SH-SY5Y (cell line): ENCODE measurements around the gene BZW1.

Source experiments
- GATA2 ChIP-seq: IDR thresholded peaks from 2 replicates; pipeline ENCODE4 v1.6.1; 2011; ENCODE audit warnings: mild to moderate bottlenecking, low read depth, low read length
- GATA3 ChIP-seq: IDR thresholded peaks from 2 replicates; pipeline ENCODE4 v1.6.1; 2011; ENCODE audit warnings: low read depth, mild to moderate bottlenecking, low read length, moderate library complexity

BZW1 gene

DNA sequence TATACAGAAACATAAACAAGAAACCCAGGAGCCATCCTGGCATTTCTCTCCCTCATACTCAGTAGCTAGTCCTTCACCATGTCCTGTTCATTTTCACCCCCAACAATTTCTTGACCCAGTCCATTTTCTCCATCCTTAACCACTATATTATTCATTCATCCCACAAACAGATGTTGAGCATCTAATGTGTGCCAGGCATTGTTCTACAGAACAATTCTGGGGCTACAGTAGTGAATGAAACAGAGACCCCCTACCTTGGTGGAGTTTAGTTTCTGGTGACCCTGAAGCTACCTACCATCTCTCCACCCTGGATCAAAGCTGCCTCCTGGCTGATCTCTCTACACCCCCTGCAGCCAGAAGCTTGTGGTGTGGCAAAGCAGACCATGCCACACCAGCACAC, 27.5 kb upstream of the BZW1 start:
- TF ChIP-seq GATA2 (no peak), GATA3 (no peak)

DNA sequence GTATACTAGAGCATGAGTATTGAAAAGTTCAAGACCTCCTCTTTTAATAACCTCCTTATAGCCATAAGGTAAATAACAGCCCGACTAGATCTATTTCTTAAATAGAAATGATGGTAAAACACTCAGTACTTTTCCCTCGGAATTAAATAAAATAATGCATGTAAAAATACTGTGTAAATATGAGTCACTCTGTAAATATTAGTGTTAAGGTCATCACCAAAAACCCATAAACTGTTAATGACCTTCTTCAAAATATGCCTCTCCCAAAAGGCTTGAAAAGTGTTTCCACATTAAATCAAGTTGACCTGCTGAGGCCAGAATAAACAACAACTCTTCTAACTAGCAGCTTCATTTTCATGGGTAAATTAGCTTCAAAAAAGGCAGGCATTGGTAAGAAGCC, 25.3 kb upstream of the BZW1 start:
- TF ChIP-seq GATA3 (no peak), GATA2 (no peak)

DNA sequence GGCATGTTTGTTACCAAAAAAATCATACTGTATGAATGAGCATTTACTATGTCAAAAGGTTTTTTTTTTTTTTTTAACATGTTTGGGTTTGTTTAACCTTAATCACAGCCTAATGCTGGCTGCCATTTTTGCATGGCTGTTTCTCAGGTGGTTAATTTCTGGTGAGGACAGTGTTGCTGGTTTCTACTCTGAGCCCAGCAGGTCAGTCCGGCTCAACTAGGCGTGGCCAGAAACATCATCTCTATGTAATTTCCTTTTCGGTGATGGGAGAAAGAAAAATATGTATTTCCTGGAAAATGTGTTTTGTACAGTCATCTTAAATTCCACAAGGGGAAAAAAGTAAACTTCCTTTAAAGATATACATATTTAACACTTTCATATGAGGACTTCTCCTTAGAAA, 24.9 kb upstream of the BZW1 start:
- TF ChIP-seq GATA2: no peak
- TF ChIP-seq GATA3: no peak

DNA sequence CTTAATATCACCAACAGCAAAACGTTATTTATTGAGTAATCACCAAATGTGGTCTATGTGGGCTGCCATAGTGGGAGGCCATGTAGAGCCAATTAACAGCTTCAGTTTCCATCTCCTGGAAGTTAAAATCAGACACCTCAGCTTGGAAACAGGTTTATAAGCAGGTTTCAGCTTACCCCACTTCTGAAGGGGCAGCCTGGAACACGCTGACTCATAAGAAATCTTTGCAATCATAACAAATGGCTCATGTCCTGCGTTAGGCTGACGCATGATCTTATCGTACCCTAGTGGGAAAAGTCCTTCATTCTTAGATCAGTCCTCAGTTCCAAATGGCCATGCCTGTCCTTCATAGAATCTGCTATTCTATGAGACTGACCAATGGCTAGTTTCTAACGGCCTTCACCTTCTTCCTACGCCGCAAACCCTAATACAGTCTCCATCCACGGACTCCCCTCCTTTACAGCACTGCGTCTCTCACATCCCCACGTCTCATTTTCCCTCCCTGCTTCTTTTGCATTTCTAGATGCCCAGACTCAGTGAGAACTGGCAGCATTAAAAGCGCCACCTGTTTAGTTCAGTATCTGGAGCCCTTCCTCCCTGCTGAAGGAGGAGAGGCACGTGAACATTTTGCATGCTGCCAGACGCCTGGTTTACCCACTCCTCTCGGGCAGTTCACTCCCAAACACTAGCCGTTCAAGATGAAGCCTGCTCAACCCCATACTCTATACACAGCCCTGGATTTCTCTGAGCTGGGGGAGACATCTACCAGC, 24.2 kb upstream of the BZW1 start:
- no peak for TF ChIP-seq GATA3
- TF ChIP-seq GATA2: no peak

DNA sequence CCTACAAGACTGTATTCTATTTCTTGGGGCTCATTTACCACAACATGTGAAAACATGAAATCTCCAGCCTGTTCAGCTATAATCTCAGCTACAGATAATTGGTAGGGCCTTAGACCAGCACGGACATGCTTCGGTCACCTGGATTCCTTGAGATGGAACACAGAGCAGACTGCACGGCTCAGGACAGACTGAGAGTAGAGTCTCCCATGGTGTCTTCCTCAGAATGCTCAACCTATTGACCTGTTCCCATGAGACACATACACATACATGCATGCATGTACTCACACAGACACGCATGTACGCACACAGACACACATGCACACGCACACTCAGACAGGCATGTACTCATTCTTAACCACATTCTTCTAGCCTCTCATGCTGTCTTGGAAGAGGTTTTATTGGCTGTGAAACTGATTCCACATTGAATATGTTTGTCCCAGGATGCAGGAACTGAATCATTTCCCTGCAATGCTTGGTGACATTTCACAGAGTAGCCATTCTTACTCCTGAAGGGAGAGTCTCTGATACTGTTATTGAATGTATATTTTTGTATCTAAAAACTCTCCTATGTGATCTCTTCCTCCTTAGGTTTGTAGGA, 23.5 kb upstream of the BZW1 start:
- no peak for TF ChIP-seq GATA2

DNA sequence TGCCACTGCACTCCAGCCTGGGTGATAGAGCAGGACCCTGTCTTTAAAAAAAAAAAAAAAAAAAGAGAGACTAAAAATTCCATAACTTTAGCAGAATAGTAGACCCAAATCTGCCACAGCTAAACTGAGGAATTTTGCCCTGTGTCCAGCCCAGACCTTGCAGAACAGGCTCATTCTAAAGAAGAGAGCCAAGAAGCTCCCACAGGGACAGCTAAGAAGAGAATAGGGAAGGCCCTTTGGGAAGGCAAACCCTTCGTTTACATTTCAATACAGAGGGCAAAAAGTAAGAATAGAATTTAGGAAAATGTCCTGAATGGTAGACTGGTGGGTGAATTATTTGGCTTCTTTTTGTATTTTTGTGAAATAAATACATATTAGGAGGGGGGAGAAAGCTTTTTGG, 21.5 kb upstream of the BZW1 start:
- TF ChIP-seq GATA2: no peak
- no peak for TF ChIP-seq GATA3

DNA sequence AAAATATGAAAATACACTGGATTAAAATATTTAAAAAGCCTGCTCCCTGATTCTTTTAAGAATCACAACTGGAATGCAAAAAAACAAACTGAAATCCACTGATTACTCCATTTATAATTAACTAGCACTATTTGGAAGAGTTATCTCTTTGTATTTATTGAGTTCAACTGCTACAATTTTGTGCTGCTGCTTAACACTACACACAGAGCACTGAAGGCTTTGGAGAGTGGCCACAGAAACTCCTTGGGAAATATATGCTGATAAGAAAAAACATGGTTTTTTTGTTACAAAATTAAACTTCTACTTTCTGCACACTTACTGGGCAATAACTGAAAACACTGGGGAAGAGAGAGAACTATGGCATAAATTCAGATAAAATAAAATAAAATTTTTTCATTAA, 19.8 kb upstream of the BZW1 start:
- no peak for TF ChIP-seq GATA2
- no peak for TF ChIP-seq GATA3

DNA sequence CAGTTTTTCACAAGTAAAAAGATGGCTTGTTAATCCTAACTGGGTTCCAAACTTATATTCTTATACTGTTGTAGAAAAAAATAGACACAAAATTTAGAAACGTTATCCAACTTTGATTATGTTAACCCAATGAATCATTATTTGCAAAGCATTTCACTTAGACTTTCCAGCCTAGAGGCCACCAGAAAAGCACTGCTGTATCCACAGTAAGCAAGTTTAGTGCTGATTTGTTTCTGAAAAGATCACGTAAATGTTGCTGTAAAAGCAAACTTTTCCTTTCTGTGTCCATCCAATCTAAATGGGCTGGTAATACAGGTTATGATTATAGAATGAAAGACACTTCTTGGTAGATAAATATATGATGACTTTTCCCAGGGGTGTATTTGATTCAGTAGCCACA, 17.6 kb upstream of the BZW1 start:
- TF ChIP-seq GATA3: no peak
- TF ChIP-seq GATA2: no peak

DNA sequence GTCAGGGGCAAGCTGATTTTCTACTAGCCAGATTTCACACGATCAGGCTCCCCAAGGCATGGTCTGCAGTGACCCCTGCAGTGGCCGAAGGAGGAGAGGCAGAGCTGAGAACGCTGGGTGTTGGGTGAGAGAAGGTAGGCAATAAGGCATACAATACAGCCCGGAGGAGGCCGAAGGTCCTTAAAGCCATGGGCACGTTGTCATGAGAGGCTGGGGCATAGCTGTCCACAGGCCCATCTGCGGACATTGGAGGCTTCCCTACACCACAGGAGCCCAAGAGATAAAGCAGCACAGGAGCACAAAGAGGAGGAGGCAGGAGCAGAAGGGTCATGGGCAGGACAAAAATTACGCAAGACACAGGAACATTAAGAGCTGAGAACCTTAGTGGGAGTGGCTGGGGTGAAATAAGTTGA, 16.7 kb upstream of the BZW1 start:
- no peak for TF ChIP-seq GATA3
- no peak for TF ChIP-seq GATA2

DNA sequence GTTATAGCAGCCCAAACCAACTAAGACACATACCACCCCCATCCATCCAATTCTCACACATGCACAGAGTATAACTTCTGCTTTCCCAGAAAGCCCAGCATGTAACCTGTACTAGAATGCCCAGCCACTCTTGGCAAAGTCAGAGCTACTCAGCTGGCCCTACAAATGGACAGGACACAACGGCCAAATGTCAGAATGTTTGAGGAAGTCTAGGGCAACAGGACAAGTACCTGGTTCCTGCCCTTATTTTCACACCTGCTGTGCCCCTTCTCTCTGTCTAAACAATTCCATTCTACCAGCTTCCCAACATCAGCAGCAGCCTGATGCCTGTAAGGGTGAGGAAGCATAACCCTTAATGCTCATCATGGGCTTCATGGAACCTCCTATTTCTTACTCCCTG, 15.1 kb upstream of the BZW1 start:
- TF ChIP-seq GATA2: no peak
- TF ChIP-seq GATA3: no peak

DNA sequence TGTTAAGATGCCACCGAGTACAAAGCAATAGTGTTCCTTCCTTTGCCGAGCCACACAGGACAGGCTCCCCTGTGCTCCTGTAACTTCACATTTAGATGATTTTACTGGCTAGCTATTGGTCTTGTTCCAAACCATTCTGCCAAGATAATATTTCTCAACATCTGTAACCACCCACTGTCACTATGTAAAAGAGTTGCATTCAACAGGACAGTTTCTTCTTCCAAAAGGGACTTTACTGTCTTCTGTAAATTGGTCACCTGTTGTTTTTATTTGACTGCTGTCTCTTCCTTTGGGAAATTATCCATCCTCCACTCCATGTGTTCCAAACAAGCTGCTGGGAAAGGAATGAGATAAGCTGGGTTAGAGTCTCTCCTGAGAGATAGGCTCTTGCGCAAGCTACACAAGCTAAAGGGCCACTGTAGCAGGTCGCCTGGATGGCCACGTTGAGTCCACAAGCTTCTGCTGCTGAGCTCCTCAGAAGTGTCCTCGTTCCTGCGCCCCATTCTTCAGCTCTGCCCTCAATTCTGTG, 14.4 kb upstream of the BZW1 start:
- TF ChIP-seq GATA2: no peak
- no peak for TF ChIP-seq GATA3

DNA sequence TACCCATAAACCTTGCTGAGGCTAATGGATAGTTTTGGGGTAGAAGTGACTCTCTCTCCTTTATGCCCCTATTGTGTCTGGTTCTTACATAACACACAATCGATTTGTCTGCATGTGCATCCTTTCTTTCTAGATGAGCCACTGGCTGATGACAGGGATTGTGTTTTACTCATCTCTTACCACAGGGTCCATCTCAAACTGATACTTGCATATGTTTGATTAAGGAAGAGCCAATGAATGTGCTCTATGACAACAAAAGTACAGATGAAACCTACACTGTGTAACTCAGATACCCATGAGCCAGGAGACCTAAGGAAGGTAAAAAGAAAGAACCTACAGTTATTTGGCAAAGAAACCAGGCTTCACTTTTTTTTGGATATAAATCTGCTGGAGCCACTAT, 13.2 kb upstream of the BZW1 start:
- TF ChIP-seq GATA3 (no peak), GATA2 (no peak)

DNA sequence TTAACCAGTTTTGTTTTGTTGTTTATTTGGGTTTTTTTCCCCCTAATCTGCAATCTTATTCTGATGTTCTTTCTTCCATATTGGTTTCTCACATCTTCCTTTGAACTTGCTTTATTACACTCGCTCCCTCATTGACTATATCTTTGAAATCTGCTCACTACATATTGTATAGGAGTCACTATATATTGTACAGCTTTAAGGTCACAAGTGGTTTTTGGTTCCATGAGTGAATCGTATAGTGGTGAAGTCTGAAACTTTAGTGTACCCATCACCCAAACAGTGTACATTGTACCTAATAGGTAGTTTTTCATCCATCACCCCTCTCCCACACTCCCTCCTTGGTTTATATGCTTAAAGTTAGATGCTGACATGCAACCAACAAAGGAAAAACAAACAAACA, 11.3 kb upstream of the BZW1 start:
- no peak for TF ChIP-seq GATA3
- TF ChIP-seq GATA2: no peak

DNA sequence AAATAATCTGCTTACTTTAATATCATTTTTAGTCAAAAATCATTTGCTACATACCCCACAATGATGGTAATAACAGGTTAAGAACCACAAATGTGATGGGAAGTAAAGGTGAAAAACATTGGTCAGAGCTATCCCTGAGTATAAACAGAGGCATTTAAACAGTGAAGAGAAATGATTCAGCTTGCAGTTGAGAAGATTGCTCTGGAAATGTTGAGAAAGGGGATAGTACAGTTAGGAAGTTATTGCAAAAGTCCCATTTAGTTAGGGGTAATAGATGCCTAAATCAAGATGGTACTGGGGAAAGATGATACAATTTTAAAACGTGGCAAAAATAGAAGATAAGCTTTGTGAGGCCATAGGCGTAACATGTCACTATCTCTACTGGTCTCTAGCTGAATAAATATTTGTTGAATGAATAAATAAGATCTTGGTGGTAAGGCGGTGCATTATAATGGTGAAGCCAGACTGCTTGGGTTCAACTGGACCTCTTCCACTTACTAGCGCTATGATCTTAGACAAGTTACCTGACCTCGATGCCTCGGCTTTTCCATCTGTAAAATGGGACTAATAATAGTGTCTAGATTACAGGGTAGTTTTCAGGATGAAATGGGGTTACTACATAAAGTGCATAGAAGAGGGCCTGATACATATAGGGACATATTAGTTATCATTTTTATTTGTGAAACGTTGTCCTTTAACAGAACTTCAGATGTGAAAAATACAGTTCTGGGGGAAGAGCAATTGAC, 2.0 kb upstream of the BZW1 start:
- TF ChIP-seq GATA3 (no peak), GATA2 (no peak)

DNA sequence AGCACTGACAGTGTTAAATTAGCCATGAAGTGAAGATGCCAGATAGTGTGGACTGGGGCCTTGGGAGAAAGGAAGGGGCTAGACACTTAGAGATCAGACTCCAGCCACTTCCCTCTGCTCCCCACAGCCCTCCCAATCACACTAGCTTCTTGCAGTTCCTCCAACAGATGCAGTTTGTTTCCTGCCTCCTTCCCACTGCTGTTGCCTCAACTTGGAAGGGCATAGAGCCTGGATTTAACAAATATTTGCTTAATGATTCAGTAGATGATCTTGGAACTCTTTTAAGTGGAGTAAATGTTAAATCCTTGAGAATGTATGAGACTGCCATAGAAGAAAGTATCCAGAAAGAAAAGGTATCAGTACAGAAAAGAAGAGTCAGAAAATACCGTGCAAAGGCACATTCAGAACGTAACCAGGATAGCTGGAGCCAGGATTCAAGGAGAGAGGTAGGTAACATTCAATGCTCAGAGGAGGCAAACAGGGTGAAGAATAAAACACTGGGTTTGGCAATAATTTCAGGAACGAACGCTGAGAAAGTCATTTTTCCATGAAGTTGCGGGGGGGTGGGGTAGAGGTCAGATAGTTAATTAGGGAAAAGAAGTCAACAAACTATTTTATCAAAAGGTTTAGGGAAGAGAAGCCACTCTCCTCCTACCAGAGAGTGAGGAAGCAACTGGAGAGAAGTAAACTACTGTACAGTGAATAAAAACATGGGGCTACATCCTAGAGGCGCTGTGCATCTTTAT, 1.3 kb upstream of the BZW1 start:
- TF ChIP-seq GATA3 (no peak), GATA2 (no peak)

DNA sequence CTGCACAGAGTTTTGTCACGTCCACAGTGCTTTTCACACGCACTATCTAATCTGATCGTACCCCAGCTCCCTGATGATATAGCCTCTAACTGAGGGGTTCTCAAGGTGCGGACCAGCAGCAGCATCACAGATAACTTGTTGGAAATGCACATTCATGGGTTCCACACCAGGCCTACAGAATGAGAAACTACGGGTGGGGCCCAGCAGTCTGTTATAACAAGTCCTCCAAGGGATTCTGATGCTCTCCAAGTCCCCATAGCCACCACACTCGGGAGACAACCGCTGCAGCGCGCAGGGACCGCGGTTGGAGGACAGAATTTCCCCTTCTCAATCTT, 745 bp upstream of the BZW1 start:
- no peak for TF ChIP-seq GATA3
- 0 out of 2 replicates have a peak, but pooled peaks have one; percentile 20 for TF ChIP-seq GATA2
